HCT116 (cell line): Measurements from ENCODE around the gene POLD1. TPM values are rescaled to one million over a fixed set of nuclear protein-coding genes. Genes with fewer than 3 reads are reported as not detected.
A peak's percentile ranks its signal among the peaks of the same experiment; 100 is the strongest.

Experiments
- ATAC-seq: fragments of 200-7000 bp; cut with Tn5 transposase; 2 replicates; pipeline ENCODE4 v1.9.1; 2020; ENCODE audit warnings: mild to moderate bottlenecking, moderate library complexity
- BruUV-seq: library from RNA; stranded (reverse); fragments of 400-500 nt; replicated peaks from 2 replicates; lab custom pipeline; 2021; lab: Mats Ljungman, UMichigan
- CTCF ChIA-PET: fragments of 300-600 bp; sonication (Branson Sonifier 250); formaldehyde crosslinking; loops from one replicate; lab custom pipeline; 2021; ENCODE audit warnings: antibody characterized with exemption; lab: Charles Lee
- POLR2A ChIA-PET: fragments of 300-600, 350-600 bp; sonication (Branson Sonifier 250); formaldehyde crosslinking; loops from one replicate; lab custom pipeline; 2021; ENCODE audit warnings: antibody characterized with exemption; lab: Charles Lee
- RAD21 ChIA-PET, 2 experiments: fragments of 300-600 bp; sonication (Branson Sonifier 250); formaldehyde crosslinking; loops; one replicate each; lab custom pipeline; 2023; ENCODE audit warnings: low total read pairs in 2 of 2; ENCODE audit not compliant: uncharacterized antibody in 2 of 2, unreplicated experiment in 2 of 2, low non-redundant PET in 1 of 2; lab: Charles Lee
- DNase-seq: peaks from one replicate; pipeline ENCODE4 v3.0.0-alpha.2; 2010; ENCODE audit warnings: low read depth, low spot score
- H2AFZ ChIP-seq: fragments of 200-600 bp; shearing (Covaris generic), sonication (generic); 2 replicates; pipeline ENCODE4 v1.6.1; 2017; ENCODE audit warnings: low read depth, mixed run types, mixed read lengths, antibody characterized with exemption, low read length; ENCODE audit not compliant: poor library complexity, severe bottlenecking
- H3K27ac ChIP-seq: 2 replicates; pipeline ENCODE4 v1.5.1; 2012; ENCODE audit warnings: low read depth, low read length
- H3K27me3 ChIP-seq: fragments of 200-600 bp; sonication (generic); 2 replicates; pipeline ENCODE4 v1.6.1; 2016; ENCODE audit warnings: mixed run types, low read length, mixed read lengths; ENCODE audit not compliant: insufficient read depth
- H3K36me3 ChIP-seq, 2 experiments: fragments of 200-500 bp in 1 of 2; fragments of 200-600 bp in 1 of 2; sonication (Bioruptor generic) in 1 of 2; sonication (generic) in 1 of 2; 2 replicates each; pipeline versions ENCODE4 v1.5.1 to v1.6.1; 2014 to 2016; ENCODE audit warnings: low read length in 2 of 2, inconsistent platforms in 1 of 2, mixed read lengths in 1 of 2, mixed run types in 1 of 2; ENCODE audit not compliant: insufficient read depth in 2 of 2, control insufficient read depth in 1 of 2
- H3K4me1 ChIP-seq, 2 experiments: fragments of 200-600 bp in 1 of 2; sonication (generic) in 1 of 2; 2 replicates each; pipeline versions ENCODE4 v1.5.1 to v1.6.1; 2012 to 2017; ENCODE audit warnings: low read length in 2 of 2, inconsistent platforms in 1 of 2, mild to moderate bottlenecking in 1 of 2, mixed read lengths in 1 of 2, mixed run types in 1 of 2, moderate library complexity in 1 of 2; ENCODE audit not compliant: insufficient read depth in 2 of 2, control insufficient read depth in 1 of 2
- H3K4me2 ChIP-seq: fragments of 200-600 bp; sonication (generic); 2 replicates; pipeline ENCODE4 v1.6.1; 2017; ENCODE audit warnings: mixed run types, low read length, mixed read lengths
- H3K4me3 ChIP-seq, 2 experiments: fragments of 200-600 bp in 1 of 2; sonication (generic) in 1 of 2; replicated peaks in 1 of 2; 2 replicates each; pipeline ENCODE4 v1.5.1; 2011 to 2016; ENCODE audit warnings: low read length in 2 of 2, control low read depth in 1 of 2, low read depth in 1 of 2, mild to moderate bottlenecking in 1 of 2, mixed read lengths in 1 of 2, mixed run types in 1 of 2
- H3K79me2 ChIP-seq: fragments of 200-600 bp; sonication (generic); 2 replicates; pipeline ENCODE4 v1.6.1; 2017; ENCODE audit warnings: mild to moderate bottlenecking, mixed run types, low read length, moderate library complexity, mixed read lengths; ENCODE audit not compliant: insufficient read depth
- H3K9ac ChIP-seq: fragments of 200-600 bp; sonication (generic); 2 replicates; pipeline ENCODE4 v1.6.1; 2016; ENCODE audit warnings: low read length, mixed read lengths
- H3K9me2 ChIP-seq: fragments of 200-600 bp; sonication (generic), shearing (Covaris generic); 2 replicates; pipeline ENCODE4 v1.6.1; 2017; ENCODE audit warnings: mixed run types, mild to moderate bottlenecking, moderate library complexity; ENCODE audit not compliant: insufficient read depth
- H3K9me3 ChIP-seq, 2 experiments: fragments of 200-500 bp in 1 of 2; fragments of 200-600 bp in 1 of 2; sonication (Bioruptor generic) in 1 of 2; sonication (generic) in 1 of 2; 2 replicates each; pipeline ENCODE4 v1.6.1; 2014 to 2017; ENCODE audit warnings: low read length in 2 of 2, mixed read lengths in 2 of 2, inconsistent platforms in 1 of 2, low read depth in 1 of 2, mild to moderate bottlenecking in 1 of 2, mixed run types in 1 of 2, moderate library complexity in 1 of 2; ENCODE audit not compliant: control insufficient read depth in 1 of 2, insufficient read depth in 1 of 2
- H4K20me1 ChIP-seq: fragments of 200-600 bp; sonication (generic), shearing (Covaris generic); 2 replicates; pipeline ENCODE4 v1.6.1; 2017; ENCODE audit warnings: mixed run types, mild to moderate bottlenecking, moderate library complexity; ENCODE audit not compliant: insufficient read depth
- CTCF ChIP-seq, 3 experiments: fragments of 200-600 bp in 1 of 3; sonication (generic) in 1 of 3; IDR thresholded peaks in 2 of 3; conservative IDR thresholded peaks in 1 of 3; 2 replicates each; pipeline ENCODE4 v1.5.1; 2012 to 2017; ENCODE audit warnings: low read depth in 2 of 3, low read length in 2 of 3, antibody characterized with exemption in 1 of 3, borderline replicate concordance in 1 of 3, control low read depth in 1 of 3, mild to moderate bottlenecking in 1 of 3, mixed read lengths in 1 of 3, mixed run types in 1 of 3, moderate library complexity in 1 of 3; ENCODE audit not compliant: insufficient read depth in 1 of 3
- POLR2AphosphoS5 ChIP-seq: IDR thresholded peaks from 2 replicates; pipeline ENCODE4 v1.6.1; 2011; ENCODE audit warnings: mild to moderate bottlenecking, low read depth, low read length, moderate library complexity
- ZBTB33 ChIP-seq: IDR thresholded peaks from 2 replicates; pipeline ENCODE4 v1.6.1; 2011; ENCODE audit warnings: mild to moderate bottlenecking, low read length, moderate library complexity; ENCODE audit not compliant: insufficient replicate concordance; ENCODE audit errors: extremely low read depth
- intact Hi-C: fragments of 100-400 bp; cut with micrococcal nuclease; formaldehyde crosslinking; loops from 2 replicates; pipeline ENCODE4 v1.10.0; 2022
- total RNA-seq: library from RNA; stranded (reverse); gene quantifications from one replicate; pipeline ENCODE4 v1.2.1, GENCODE V29; 2021; ENCODE audit not compliant: unreplicated experiment

Gene POLD1
- total RNA-seq, 1 experiment from 2014 or later: 122 TPM

- BruUV-seq: no TSS peak
- RAD21 ChIA-PET: no interaction called here
- ATAC-seq: peak; percentile 91
- H3K36me3 ChIP-seq: no peaks in the 10 kb centered on the region
- intact Hi-C loops: no loop called here
- CTCF ChIA-PET: interaction anchor here (0.7 to 1.7 kb wide), 6 partner anchors 8 to 109 kb away, joined by 3 to 8 read pairs (median 4); no protein-coding TSS in a partner anchor
- TF ChIP-seq POLR2AphosphoS5 (peak; percentile 46; the same call in 1 of the 2 replicates), CTCF (IDR thresholded peaks at IDR 0.05 in 2 of 3, conservative IDR thresholded peaks at IDR 0.05 in 1 of 3; ENCODE audit: borderline replicate concordance in 1 of 3, insufficient read depth in 1 of 3, low read depth in 2 of 3, low read length in 2 of 3) (peak in 2 of 3 experiments; percentile 56 to 67; a peak in 4 of 6 replicates), ZBTB33 (no peak)
- DNase-seq: peak; percentile 42
- H4K20me1 ChIP-seq: no peaks in the 10 kb centered on the region
- peaks cover 12 to 33% of the 10 kb centered on the region in 2 experiments for H3K4me1 ChIP-seq
- H3K4me2 ChIP-seq: peak overlapping the region; percentile 86
- H3K27me3 ChIP-seq: no peaks in the 10 kb centered on the region
- POLR2A ChIA-PET: interaction anchor here (1.1 to 1.5 kb wide), 2 partner anchors 9 to 82 kb away, joined by 3 read pairs; partner anchors contain the start of gene POLD1
- no peaks in the 10 kb centered on the region for H3K9me3 ChIP-seq
- H3K9ac ChIP-seq: peak overlapping the region; percentile 60
- peak overlapping the region; percentile 50 for H3K27ac ChIP-seq
- H3K9me2 ChIP-seq: no peaks in the 10 kb centered on the region
- peak overlapping the region; percentile 39 to 55 for H3K4me3 ChIP-seq
- no peaks in the 10 kb centered on the region for H3K79me2 ChIP-seq
- peak overlapping the region; percentile 95 for H2AFZ ChIP-seq
Observed at GRCh38 chr19:50465986-50466705, 82.0 kb downstream of the POLD1 start.
